Bronchial epithelial cell (primary cell): ENCODE results near the gene CLEC11A. TPM values are rescaled to one million over a fixed set of nuclear protein-coding genes. Genes with fewer than 3 reads are reported as not detected.

Experiments
- DNase-seq: peaks from one replicate; pipeline ENCODE4 v3.0.0-alpha.2; 2010; ENCODE audit warnings: low read depth
- FAIRE-seq: peaks from 2 replicates; lab custom pipeline; 2011; peaks lifted over from hg19 to GRCh38; lab: Jason Lieb, UNC
- H3K27me3 ChIP-seq: 2 replicates; pipeline ENCODE4 v1.5.1; 2011; ENCODE audit warnings: low read length; ENCODE audit not compliant: control insufficient read depth, insufficient read depth
- H3K36me3 ChIP-seq: 2 replicates; pipeline ENCODE4 v1.5.1; 2011; ENCODE audit warnings: low read length; ENCODE audit not compliant: control insufficient read depth, insufficient read depth
- H3K4me3 ChIP-seq: 2 replicates; pipeline ENCODE4 v1.5.1; 2011; ENCODE audit warnings: mild to moderate bottlenecking, low read depth, low read length, control low read depth
- total RNA-seq: library from RNA; depleted of rRNA; stranded (reverse); fragments of >200 nt; gene quantifications from 2 replicates; pipeline ENCODE4 v1.2.1, GENCODE V29; 2014
- TF ChIP-seq, protein P1 (sequence below): IDR thresholded peaks from 2 replicates; pipeline ENCODE4 v1.5.1; 2011; ENCODE audit warnings: mild to moderate bottlenecking, moderate library complexity, low read length, control low read depth, inconsistent platforms; ENCODE audit not compliant: insufficient read depth, severe bottlenecking

The CLEC11A gene
- total RNA-seq, 1 donor from 2014 or later: 0.26 TPM

- TF ChIP-seq, protein P1, sequence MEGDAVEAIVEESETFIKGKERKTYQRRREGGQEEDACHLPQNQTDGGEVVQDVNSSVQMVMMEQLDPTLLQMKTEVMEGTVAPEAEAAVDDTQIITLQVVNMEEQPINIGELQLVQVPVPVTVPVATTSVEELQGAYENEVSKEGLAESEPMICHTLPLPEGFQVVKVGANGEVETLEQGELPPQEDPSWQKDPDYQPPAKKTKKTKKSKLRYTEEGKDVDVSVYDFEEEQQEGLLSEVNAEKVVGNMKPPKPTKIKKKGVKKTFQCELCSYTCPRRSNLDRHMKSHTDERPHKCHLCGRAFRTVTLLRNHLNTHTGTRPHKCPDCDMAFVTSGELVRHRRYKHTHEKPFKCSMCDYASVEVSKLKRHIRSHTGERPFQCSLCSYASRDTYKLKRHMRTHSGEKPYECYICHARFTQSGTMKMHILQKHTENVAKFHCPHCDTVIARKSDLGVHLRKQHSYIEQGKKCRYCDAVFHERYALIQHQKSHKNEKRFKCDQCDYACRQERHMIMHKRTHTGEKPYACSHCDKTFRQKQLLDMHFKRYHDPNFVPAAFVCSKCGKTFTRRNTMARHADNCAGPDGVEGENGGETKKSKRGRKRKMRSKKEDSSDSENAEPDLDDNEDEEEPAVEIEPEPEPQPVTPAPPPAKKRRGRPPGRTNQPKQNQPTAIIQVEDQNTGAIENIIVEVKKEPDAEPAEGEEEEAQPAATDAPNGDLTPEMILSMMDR: no peak
- FAIRE-seq: no peak
- DNase-seq: no peak
- Histone ChIP-seq H3K27me3 (peaks cover 5% of the 10 kb centered on the region), H3K36me3 (no peaks in the 10 kb centered on the region), H3K4me3 (no peak overlapping the region)
These were observed 6.8 kb upstream of the CLEC11A start for GRCh38 chr19:50716178-50717025.

DNA sequence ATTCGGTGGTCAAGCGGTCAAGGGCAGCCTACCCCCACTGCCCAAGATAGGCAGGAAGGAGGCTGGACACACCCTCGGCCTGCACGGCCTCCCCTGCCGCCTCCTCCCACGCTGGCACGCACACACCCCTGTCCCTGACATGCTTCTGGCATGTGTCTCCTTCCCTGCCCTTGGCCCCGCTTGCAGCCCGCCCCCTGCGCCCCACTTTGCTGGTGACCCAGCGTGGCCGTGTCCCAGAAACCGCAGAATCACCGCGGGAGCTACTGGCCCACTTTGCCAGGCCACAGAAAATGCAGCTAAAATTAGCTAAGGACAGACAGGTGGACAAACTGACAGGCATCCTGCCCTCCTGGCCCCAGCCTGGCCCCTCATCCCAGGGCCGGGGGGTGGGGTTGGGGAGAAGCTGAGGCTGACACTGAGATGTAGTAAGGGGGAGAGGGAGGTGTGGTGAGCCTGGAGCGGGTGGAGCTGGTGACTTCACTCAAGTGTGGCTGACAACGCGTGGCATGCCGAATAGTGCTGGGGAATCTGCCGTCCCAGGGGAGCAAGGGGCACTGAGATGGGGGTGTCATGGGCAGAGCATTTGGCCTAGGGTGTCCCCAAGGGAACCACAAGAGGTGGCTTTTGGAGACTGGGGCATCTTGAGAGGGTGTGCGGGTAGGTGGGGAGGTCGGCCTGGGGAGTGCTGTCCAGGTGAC lies 6.0 kb upstream of the CLEC11A start:
- FAIRE-seq (no peak), DNase-seq (no peak)
- no peak overlapping the region for H3K4me3 ChIP-seq
- H3K36me3 ChIP-seq: no peaks in the 10 kb centered on the region
- peaks cover 5% of the 10 kb centered on the region for H3K27me3 ChIP-seq
- TF ChIP-seq, protein P1: no peak

GRCh38 chr19:50717891-50718254 lies 5.3 kb upstream of the CLEC11A start:
- Histone ChIP-seq H3K36me3 (no peaks in the 10 kb centered on the region), H3K27me3 (peaks cover 5% of the 10 kb centered on the region), H3K4me3 (no peak overlapping the region)
- TF ChIP-seq, protein P1: no peak
- DNase-seq (no peak), FAIRE-seq (no peak)

- TF ChIP-seq, protein P1: no peak
These were observed 4.7 kb upstream of the CLEC11A start for GRCh38 chr19:50718255-50719118.

DNA sequence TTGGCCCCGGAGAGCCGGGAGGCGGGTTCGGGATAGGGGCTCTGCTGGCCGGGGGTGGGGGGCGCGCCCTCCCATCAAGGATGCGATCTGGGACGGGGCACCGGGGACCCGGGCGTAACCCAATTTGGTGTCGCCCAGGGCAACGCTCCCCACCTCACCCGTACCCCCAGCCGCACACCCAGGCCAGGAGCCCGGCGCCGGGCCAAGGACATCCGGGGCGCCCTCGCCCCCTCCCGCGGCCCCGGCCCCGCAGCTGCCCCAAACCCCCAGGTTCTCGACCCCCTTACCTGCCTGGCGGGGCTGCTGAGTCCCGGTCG lies 4.1 kb upstream of the CLEC11A start:
- Histone ChIP-seq H3K4me3 (no peak overlapping the region), H3K27me3 (peaks cover 5% of the 10 kb centered on the region), H3K36me3 (no peaks in the 10 kb centered on the region)
- TF ChIP-seq, protein P1: no peak
- DNase-seq (no peak), FAIRE-seq (no peak)

More at GRCh38 chr19:50718255-50719118, 4.7 kb upstream of the CLEC11A start:
- no peak for FAIRE-seq
- H3K4me3 ChIP-seq: no peak overlapping the region
- no peaks in the 10 kb centered on the region for H3K36me3 ChIP-seq
- no peak for DNase-seq
- H3K27me3 ChIP-seq: peaks cover 5% of the 10 kb centered on the region
